ENCODE measurements around the gene EPB41.

Gene EPB41

DNA sequence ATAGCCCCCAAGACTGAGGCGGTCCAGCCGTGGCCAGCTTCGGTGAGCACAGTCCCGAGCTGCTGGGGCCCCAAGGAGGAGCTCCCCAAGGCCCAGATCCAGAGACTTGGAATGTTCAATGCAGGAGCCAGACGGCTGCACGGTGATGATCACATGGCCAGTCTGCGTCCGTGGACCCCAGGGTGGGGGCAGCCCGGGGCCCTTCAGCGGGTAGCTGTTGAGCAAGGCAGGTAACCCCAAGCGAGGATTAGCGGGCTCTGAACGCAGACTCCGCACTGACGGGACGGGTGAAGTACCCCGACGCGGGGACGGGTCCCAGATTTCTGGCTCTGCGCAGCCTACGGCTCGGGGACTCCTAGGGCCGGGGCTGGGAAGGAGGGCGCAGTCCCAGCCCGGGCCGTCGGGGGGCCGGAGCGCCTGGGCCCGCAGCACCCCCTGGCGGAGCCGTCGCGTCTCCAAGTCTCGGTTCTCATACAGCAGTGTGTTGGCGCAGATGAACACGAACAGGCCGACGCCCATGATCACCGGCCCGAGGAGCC is 206.6 kb downstream of the EPB41 start:
- TF ChIP-seq SIN3A (IDR thresholded peaks at IDR 0.05; ENCODE audit: borderline replicate concordance, insufficient read depth, low read length): no peak
- TF ChIP-seq, protein P1, sequence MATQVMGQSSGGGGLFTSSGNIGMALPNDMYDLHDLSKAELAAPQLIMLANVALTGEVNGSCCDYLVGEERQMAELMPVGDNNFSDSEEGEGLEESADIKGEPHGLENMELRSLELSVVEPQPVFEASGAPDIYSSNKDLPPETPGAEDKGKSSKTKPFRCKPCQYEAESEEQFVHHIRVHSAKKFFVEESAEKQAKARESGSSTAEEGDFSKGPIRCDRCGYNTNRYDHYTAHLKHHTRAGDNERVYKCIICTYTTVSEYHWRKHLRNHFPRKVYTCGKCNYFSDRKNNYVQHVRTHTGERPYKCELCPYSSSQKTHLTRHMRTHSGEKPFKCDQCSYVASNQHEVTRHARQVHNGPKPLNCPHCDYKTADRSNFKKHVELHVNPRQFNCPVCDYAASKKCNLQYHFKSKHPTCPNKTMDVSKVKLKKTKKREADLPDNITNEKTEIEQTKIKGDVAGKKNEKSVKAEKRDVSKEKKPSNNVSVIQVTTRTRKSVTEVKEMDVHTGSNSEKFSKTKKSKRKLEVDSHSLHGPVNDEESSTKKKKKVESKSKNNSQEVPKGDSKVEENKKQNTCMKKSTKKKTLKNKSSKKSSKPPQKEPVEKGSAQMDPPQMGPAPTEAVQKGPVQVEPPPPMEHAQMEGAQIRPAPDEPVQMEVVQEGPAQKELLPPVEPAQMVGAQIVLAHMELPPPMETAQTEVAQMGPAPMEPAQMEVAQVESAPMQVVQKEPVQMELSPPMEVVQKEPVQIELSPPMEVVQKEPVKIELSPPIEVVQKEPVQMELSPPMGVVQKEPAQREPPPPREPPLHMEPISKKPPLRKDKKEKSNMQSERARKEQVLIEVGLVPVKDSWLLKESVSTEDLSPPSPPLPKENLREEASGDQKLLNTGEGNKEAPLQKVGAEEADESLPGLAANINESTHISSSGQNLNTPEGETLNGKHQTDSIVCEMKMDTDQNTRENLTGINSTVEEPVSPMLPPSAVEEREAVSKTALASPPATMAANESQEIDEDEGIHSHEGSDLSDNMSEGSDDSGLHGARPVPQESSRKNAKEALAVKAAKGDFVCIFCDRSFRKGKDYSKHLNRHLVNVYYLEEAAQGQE (IDR thresholded peaks at IDR 0.05; ENCODE audit: insufficient read depth in 1 of 2, low read depth in 2 of 2, low read length in 2 of 2): no peak

GRCh38 chr1:29121516-29121935 is 207.2 kb downstream of the EPB41 start:
- TF ChIP-seq SIN3A (IDR thresholded peaks at IDR 0.05; ENCODE audit: borderline replicate concordance, insufficient read depth, low read length) (no peak), FOXP2 (optimal IDR thresholded peaks at IDR 0.05; ENCODE audit: borderline replicate concordance, extremely low read depth, extremely low read length, insufficient read depth) (no peak), TAF1 (IDR thresholded peaks at IDR 0.05; ENCODE audit: borderline replicate concordance, insufficient read depth, low read length) (no peak), POLR2AphosphoS5 (IDR thresholded peaks at IDR 0.05; ENCODE audit: low read depth, low read length) (no peak)
- TF ChIP-seq, protein P1 (IDR thresholded peaks at IDR 0.05; ENCODE audit: insufficient read depth in 1 of 2, low read depth in 2 of 2, low read length in 2 of 2): no peak

DNA sequence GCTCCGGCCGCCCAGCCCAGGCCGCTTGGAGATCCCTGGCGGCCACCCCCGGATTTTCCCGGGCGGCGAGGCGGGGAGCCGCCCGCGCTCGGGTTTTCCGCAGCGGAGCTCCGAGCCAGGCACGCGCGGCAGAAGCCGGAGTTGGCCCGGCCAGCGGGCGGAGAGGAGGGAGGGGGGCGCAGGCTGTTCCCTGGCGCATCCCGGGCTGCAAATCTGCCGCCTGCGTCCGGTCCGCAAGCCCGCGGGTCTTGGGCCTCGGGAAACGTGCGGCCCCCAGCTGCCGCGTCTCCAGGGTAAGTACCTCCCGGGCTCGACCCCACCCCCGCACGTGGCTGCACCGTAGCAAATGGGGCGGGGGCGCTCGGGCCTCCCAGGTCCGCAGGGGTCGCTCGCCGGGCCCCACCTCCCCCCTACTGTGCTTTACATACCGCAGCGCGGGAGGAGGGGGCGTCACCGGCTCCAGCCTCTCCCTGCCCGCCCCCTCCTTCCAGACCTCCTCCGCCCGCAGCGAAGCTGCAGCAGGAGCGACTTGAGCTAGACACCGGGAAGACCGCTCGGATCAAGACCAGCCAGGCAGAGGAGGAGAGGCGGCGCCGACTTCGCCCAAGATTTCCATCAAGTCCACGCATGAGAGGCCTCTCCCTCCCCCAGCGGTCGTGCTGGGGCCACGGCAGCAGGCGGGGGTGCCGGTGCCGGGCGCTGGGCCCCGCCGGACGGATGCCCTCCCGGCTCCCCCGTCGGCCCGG is 207.7 kb downstream of the EPB41 start:
- no peak for TF ChIP-seq TAF1 (IDR thresholded peaks at IDR 0.05; ENCODE audit: borderline replicate concordance, insufficient read depth, low read length)
- no peak for TF ChIP-seq POLR2AphosphoS5 (IDR thresholded peaks at IDR 0.05; ENCODE audit: low read depth, low read length)
- TF ChIP-seq, protein P1 (IDR thresholded peaks at IDR 0.05; ENCODE audit: insufficient read depth in 1 of 2, low read depth in 2 of 2, low read length in 2 of 2): no peak
- TF ChIP-seq SIN3A (IDR thresholded peaks at IDR 0.05; ENCODE audit: borderline replicate concordance, insufficient read depth, low read length): no peak
- TF ChIP-seq FOXP2 (optimal IDR thresholded peaks at IDR 0.05; ENCODE audit: borderline replicate concordance, extremely low read depth, extremely low read length, insufficient read depth): no peak

DNA sequence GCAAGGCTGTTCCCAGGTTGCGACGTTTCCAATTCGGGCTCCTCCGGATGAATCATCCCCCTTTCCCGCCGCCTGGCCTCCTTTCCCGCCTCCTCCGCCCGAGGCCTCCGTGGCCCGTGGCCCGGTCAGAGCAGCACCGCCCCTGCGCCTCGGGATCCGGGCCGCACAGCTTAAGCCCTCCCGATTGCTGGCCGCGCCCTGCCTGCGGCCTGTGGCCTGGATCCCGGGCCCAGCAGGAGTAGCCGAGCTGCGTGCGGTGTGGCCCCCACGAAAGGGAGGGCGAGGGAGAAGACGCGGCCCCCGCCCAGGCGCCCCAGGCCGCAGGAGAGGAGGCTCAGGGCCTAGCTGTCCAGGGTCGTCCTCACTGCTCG is 208.3 kb downstream of the EPB41 start:
- TF ChIP-seq FOXP2 (optimal IDR thresholded peaks at IDR 0.05; ENCODE audit: borderline replicate concordance, extremely low read depth, extremely low read length, insufficient read depth) (no peak), SIN3A (IDR thresholded peaks at IDR 0.05; ENCODE audit: borderline replicate concordance, insufficient read depth, low read length) (no peak), POLR2AphosphoS5 (IDR thresholded peaks at IDR 0.05; ENCODE audit: low read depth, low read length) (no peak), TAF1 (IDR thresholded peaks at IDR 0.05; ENCODE audit: borderline replicate concordance, insufficient read depth, low read length) (no peak)
- TF ChIP-seq, protein P1 (IDR thresholded peaks at IDR 0.05; ENCODE audit: insufficient read depth in 1 of 2, low read depth in 2 of 2, low read length in 2 of 2): no peak
